HG02870 (cell line): ENCODE results near the gene SPATS2L.
"Not testable (repeated sequence)": the region's sequence is repeated elsewhere in the genome, so short reads cannot be mapped to it uniquely, and the experiment has no call there.

Experiments used
- ATAC-seq: cut with Tn5 transposase; IDR thresholded peaks from one replicate; pipeline ENCODE4 v1.9.1; 2021; ENCODE audit warnings: mild to moderate bottlenecking, moderate library complexity; ENCODE audit not compliant: unreplicated experiment

SPATS2L gene

GRCh38 chr2:200319548-200320337 is 13.2 kb downstream of the SPATS2L start:
- ATAC-seq = no peak

DNA sequence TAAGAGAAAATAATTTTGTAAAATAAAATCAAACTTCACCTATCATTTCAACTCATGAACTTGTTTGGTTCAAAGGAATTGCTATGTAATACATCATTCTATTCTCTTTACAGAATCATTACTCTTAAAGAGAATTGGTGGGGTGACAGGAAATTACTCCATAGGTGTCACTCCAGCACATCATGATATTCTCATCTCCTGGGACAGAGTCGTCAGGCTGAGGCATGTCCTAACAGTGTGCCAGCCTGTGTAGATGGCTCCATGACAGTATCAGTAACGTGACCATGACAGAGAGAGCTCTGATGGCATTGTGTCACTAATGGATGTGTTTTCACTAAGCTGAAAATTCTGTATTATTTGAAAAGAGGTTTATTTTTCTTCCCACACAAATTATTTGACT is 13.9 kb downstream of the SPATS2L start:
- no peak for ATAC-seq

- ATAC-seq = no peak
These were observed 14.5 kb downstream of the SPATS2L start for GRCh38 chr2:200320991-200321390.

GRCh38 chr2:200321780-200322534 is 15.5 kb downstream of the SPATS2L start:
- no peak for ATAC-seq

DNA sequence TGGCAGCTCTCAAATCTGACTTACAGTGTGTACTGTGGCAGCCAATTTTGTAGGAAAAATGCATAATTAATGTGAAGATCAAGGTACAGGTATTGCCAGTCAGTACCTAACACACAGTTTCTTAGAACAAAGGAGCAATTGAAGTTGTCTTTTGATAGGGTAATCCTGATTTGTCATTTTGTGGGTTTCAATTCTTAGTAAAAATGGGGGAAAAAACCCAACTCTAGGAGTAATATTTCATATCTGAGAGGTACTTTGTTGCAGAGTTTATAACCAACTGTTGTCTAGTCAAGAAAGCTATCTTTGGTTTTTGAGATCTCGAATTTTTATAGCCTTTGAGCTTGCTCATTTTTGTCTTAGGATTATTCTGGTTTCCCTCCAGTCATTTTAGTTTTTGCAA is 16.1 kb downstream of the SPATS2L start:
- no peak for ATAC-seq

- no peak for ATAC-seq
These were observed 17.9 kb downstream of the SPATS2L start for GRCh38 chr2:200324362-200324761.

DNA sequence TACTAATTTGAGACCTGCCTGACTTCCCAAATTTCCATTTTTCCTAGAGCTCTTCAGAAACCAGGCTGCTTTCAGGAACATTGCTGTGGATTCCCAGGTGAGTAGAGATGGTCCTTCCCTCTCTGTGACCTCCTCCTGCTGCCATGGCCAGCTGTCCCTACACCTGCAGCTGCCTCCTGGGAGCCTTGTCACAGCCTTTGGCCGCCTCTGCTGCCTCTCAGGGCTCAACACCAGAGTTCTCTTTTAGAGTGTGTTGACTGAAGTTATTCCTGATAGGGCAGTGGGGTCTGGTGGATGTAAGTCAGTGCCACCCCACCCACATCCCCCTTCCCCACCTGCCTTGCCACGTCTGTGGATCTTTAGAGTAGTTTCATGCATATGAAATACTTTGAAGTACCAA is 22.9 kb downstream of the SPATS2L start:
- ATAC-seq = no peak

DNA sequence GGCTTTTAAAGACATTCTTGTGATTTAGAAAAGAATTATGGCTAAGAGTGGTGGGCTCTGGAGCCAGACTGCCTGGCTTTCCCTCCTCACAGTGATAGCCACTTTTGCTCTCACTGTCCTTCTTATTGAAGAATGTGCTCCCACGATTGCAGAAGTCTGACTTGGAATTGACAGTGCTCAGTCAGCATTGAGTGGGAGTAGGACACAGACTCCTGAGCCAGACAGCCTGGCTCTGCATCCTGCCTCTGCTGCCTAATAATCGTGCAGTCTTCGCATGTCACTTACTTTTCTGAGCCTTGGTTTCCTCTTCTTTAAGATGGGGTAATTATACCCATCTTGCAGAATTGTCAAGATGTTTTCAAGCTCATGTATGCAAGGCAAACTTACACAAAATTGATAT is 23.3 kb downstream of the SPATS2L start:
- no peak for ATAC-seq

DNA sequence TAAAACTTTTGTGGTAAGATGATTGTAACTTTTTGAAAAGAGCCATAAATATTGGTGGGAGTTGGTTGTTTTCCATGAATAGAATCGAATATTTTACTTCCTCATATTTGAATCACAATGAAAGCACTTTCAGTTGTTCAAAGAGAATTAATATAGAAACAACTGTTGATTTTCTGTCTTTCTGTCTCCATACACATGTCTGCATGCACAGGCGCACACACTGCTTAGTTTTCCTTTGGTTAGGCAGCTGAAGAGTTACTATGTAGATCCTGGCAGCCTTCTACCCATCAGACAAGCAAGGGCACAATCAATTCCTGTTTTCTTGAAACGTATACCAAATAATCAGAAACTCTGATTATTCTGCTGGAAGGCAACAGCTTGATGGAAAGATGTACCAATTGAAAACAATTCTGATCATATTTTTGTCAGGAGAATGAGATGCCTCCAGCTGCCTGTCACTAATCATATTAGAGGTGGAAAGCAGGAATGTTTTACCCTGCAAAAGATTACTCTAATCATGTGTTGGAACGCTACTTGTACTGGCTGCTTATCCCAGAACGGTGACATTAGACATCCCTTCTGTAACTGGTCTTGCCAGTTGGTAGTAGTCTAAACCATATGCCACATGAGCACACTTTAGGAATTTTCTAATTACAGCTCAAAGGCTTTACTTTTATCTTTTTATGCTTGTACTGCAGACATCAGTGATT is 24.0 kb downstream of the SPATS2L start:
- no peak for ATAC-seq

GRCh38 chr2:200331061-200331400 is 24.5 kb downstream of the SPATS2L start:
- no peak for ATAC-seq

GRCh38 chr2:200335657-200336056 is 29.2 kb downstream of the SPATS2L start:
- no peak for ATAC-seq

- no peak for ATAC-seq
These were observed 30.6 kb downstream of the SPATS2L start for GRCh38 chr2:200336980-200337615.

GRCh38 chr2:200337621-200338020 is 31.1 kb downstream of the SPATS2L start:
- no peak for ATAC-seq

DNA sequence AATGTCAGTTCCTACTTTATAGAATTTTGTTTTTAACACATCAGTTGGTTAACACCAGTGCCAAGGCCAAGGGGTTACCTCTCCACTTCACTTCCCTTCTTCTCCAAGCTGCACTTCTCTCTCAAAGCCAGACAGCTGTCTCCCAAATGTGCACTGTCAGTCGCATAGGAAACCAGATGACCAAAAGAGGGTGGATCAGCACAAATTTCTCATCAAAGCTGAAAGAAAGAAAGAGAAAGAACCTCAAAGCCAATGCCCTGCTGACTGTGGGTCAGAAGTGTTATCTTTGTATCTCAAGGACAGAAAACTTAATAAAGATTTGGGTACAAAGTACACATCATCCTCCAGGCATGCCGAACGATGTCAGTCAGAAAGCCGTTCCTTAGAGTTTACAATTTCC is 32.2 kb downstream of the SPATS2L start:
- no peak for ATAC-seq

GRCh38 chr2:200340508-200341224 is 34.2 kb downstream of the SPATS2L start:
- no peak for ATAC-seq

GRCh38 chr2:200341376-200341775 is 34.9 kb downstream of the SPATS2L start:
- no peak for ATAC-seq

DNA sequence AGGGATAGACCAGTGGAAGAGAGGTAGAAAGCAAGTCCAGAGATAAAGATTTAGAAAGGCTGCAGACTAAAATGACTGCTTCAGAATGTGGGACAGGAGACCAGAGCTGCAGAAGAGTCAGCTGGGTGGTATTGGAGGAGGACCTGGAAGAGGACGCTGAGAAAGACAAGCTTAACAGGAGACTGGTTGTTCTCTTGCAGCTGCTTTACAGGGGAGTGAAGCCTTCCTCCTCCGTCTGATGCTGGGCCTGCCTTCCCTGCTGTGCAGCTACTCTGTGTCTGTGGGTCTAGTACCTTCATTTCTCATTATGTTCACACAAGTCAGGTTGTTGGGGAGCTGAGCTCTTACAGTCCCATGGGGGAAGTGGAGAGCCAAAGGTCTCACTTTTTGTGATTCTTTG is 35.7 kb downstream of the SPATS2L start:
- ATAC-seq = no peak

- no peak for ATAC-seq
These were observed 36.2 kb downstream of the SPATS2L start for GRCh38 chr2:200342654-200343053.

DNA sequence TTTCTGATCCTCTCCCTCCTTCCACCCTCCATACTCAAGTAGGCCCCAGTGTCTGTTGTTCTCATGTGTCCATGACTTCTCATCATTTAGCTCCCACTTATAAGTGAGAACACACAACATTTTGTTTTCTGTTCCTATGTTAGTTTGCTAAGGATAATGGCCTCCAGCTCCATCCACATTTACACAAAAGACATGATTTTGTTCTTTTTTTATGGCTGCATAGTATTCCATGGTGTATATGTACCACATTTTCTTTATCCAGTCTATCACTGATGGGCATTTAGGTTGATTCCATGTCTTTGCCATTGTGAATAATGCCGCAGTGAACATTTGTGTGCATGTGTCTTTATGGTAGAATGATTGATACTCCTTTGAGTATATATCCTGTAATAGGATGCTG is 37.7 kb downstream of the SPATS2L start:
- not testable (repeated sequence) for ATAC-seq

- ATAC-seq = no peak
These were observed 39.5 kb downstream of the SPATS2L start for GRCh38 chr2:200345975-200346374.

- ATAC-seq = no peak
These were observed 40.8 kb downstream of the SPATS2L start for GRCh38 chr2:200347301-200347700.
